HFF-Myc (cell line): ENCODE results near the gene NCOA3.
A peak's percentile ranks its signal among the peaks of the same experiment; 100 is the strongest.

ENCODE experiments used
- DNase-seq: peaks from one replicate; pipeline ENCODE4 v3.0.0-alpha.2; 2011; ENCODE audit warnings: low read depth; ENCODE audit errors: extremely low read depth
- H3K4me3 ChIP-seq: replicated peaks from 2 replicates; pipeline ENCODE4 v1.5.1; 2011; ENCODE audit warnings: low read depth, mild to moderate bottlenecking, control low read depth, low read length
- TF ChIP-seq, protein P1 (sequence below): IDR thresholded peaks from 2 replicates; pipeline ENCODE4 v1.5.1; 2012; ENCODE audit warnings: mild to moderate bottlenecking, low read depth, low read length, control low read depth; ENCODE audit errors: missing control alignments

Gene NCOA3

DNA sequence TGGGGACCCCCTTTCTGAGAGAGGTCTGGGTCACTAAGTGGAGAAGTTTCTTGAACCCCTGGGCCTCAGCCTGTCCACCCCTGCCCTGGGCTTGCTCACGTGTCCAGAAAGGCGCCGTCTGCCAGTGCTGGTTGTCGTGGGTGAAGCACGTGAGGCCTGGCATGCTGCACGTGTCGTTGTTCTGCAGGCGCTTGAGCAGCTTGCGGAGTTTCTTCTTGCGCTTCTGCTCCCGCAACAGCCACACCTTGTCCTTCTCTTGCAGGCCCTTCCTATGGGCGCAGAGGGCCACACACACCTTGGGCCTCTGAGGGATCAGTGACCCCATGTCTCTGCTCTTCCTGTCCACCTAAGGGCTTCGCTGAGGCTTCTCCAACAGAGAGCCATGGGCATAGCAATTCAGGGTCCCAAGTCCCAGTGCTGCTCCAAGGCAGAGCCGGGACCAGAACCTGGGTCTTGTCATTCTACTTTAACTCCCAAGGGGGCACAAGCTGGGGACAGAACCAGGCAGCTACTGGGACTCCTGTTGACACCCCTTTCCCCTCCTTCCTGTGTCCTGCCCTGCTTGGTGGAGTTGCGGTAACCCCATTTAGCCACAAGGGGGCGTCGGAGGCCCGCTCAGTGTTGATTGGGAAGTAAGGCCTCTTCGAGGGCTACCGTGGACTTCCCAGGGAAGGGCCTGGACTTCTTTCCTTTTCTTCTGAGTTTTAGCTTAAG is 161.8 kb downstream of the NCOA3 start:
- no peak overlapping the region for H3K4me3 ChIP-seq
- peak; percentile 40 for DNase-seq
- TF ChIP-seq, protein P1, sequence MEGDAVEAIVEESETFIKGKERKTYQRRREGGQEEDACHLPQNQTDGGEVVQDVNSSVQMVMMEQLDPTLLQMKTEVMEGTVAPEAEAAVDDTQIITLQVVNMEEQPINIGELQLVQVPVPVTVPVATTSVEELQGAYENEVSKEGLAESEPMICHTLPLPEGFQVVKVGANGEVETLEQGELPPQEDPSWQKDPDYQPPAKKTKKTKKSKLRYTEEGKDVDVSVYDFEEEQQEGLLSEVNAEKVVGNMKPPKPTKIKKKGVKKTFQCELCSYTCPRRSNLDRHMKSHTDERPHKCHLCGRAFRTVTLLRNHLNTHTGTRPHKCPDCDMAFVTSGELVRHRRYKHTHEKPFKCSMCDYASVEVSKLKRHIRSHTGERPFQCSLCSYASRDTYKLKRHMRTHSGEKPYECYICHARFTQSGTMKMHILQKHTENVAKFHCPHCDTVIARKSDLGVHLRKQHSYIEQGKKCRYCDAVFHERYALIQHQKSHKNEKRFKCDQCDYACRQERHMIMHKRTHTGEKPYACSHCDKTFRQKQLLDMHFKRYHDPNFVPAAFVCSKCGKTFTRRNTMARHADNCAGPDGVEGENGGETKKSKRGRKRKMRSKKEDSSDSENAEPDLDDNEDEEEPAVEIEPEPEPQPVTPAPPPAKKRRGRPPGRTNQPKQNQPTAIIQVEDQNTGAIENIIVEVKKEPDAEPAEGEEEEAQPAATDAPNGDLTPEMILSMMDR: peak; percentile 98

DNA sequence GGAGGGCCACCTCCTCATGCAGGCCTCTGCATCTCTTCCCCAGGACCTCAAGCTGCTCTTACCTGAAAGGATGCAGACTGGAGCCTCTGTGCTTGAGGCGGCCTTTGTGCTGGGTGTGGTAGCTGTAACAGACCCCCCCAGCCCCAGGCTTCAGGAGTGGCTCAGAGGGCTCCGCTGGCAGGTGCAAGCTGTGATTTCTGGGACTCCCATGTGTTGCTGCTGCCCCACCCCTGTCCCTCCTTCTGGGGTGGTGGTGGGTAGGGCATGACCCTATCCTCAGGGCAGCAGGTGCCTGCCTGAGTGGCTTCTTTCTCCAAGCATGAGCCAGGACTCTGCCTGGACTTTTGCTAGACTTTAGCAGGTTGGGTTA is 162.4 kb downstream of the NCOA3 start:
- TF ChIP-seq, protein P1: no peak
- no peak overlapping the region for H3K4me3 ChIP-seq
- no peak for DNase-seq

DNA sequence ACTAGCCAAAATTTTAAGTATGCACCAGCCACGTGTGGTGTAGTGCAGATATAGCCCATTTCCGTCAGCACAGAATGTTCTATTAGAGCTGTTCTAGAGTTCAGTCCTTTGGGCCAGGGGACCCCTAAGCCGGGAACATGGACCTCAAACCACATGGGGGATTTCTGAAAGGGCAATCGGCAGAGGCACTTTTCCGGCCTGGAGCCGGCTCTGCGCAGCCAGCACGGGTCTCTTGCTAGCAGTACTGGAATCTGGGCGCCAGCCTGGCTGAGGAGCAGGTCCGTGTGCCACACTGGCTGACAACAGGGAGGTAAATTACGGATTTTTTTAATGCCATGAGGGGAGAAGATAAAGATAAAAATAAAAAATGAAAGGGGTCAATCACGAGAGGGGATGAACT is 163.1 kb downstream of the NCOA3 start:
- TF ChIP-seq, protein P1: no peak
- no peak overlapping the region for H3K4me3 ChIP-seq
- DNase-seq: no peak

- no peak overlapping the region for H3K4me3 ChIP-seq
- TF ChIP-seq, protein P1: no peak
- no peak for DNase-seq
Observed at GRCh38 chr20:47665221-47665991, 163.7 kb downstream of the NCOA3 start.

GRCh38 chr20:47666304-47666703 is 164.6 kb downstream of the NCOA3 start:
- no peak for DNase-seq
- TF ChIP-seq, protein P1: no peak
- no peak overlapping the region for H3K4me3 ChIP-seq

GRCh38 chr20:47667086-47667485 is 165.4 kb downstream of the NCOA3 start:
- DNase-seq: no peak
- no peak overlapping the region for H3K4me3 ChIP-seq
- TF ChIP-seq, protein P1: no peak
